ENCODE measurements around the gene SH3RF3. TPM values are rescaled to one million over a fixed set of nuclear protein-coding genes. Genes with fewer than 3 reads are reported as not detected.

The SH3RF3 gene
- total and polyA plus RNA-seq, 2 of the 13 experiments (the other 11 are each of a cell fraction or from before 2014, with no cell fraction given) = 0.04 TPM; not detected in 1

GRCh38 chr2:109529532-109530449, 400.8 kb downstream of the SH3RF3 start (continued):
- TF ChIP-seq ZFAT (CRISPR knock-in tag; conservative IDR thresholded peaks at IDR 0.05) (no peak), ZNF687 (CRISPR knock-in tag; IDR thresholded peaks at IDR 0.05) (peak; percentile 82), SOX5 (CRISPR knock-in tag; IDR thresholded peaks at IDR 0.05; ENCODE audit: borderline replicate concordance) (0 out of 2 replicates have a peak, but pooled peaks have one; percentile 44), MBNL3 (CRISPR knock-in tag; conservative IDR thresholded peaks at IDR 0.05) (no peak), CBFB (CRISPR knock-in tag; IDR thresholded peaks at IDR 0.05) (no peak), RAD51 (IDR thresholded peaks at IDR 0.05; ENCODE audit: borderline replicate concordance) (no peak), ZNF318 (CRISPR knock-in tag; IDR thresholded peaks at IDR 0.05) (no peak), ZNF790 (CRISPR knock-in tag; IDR thresholded peaks at IDR 0.05; ENCODE audit: borderline replicate concordance) (no peak), EED (CRISPR knock-in tag; IDR thresholded peaks at IDR 0.05) (no peak)
- TF ChIP-seq, protein P1, sequence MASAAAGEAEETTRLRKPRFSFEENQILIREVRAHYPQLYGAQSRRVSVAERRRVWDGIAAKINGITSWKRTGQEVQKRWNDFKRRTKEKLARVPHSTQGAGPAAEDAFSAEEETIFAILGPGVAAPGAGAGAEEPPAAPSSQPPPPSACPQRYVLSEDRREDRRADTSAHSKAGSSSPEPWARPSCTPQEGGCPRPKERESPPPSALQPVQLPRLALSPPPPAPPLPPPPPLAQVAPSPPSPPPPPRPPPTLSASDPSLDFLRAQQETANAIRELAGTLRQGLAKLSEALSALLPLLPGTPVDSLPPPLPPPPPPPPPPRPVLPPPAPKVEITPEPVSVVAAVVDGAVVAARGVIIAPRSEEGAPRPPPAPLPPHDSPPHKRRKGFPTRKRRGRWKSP (CRISPR knock-in tag; IDR thresholded peaks at IDR 0.05) = no peak
